ENCODE measurements around the gene ACVR1B. TPM values are rescaled to one million over a fixed set of nuclear protein-coding genes. Genes with fewer than 3 reads are reported as not detected.

ACVR1B gene
- total RNA-seq, 1 donor from 2014 or later = 8.5 TPM

GRCh38 chr12:51915003-51915625 lies 36.4 kb upstream of the ACVR1B start:
- Histone ChIP-seq H3K4me3 (no peak overlapping the region), H3K4me1 (peaks cover 74% of the 10 kb centered on the region), H3K27ac (replicated peaks) (no peak overlapping the region), H3K36me3 (peaks cover 46% of the 10 kb centered on the region), H3K27me3 (ENCODE audit: low read depth) (no peaks in the 10 kb centered on the region), H3K9me3 (replicated peaks) (no peaks in the 10 kb centered on the region)
- DNase-seq = no peak
- TF ChIP-seq, protein P1, sequence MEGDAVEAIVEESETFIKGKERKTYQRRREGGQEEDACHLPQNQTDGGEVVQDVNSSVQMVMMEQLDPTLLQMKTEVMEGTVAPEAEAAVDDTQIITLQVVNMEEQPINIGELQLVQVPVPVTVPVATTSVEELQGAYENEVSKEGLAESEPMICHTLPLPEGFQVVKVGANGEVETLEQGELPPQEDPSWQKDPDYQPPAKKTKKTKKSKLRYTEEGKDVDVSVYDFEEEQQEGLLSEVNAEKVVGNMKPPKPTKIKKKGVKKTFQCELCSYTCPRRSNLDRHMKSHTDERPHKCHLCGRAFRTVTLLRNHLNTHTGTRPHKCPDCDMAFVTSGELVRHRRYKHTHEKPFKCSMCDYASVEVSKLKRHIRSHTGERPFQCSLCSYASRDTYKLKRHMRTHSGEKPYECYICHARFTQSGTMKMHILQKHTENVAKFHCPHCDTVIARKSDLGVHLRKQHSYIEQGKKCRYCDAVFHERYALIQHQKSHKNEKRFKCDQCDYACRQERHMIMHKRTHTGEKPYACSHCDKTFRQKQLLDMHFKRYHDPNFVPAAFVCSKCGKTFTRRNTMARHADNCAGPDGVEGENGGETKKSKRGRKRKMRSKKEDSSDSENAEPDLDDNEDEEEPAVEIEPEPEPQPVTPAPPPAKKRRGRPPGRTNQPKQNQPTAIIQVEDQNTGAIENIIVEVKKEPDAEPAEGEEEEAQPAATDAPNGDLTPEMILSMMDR (IDR thresholded peaks at IDR 0.05; ENCODE audit: borderline replicate concordance) = no peak
- intact Hi-C loops (cut with micrococcal nuclease) = no loop called here

- no peak for DNase-seq
- no peaks in the 10 kb centered on the region for H3K27me3 ChIP-seq (ENCODE audit: low read depth)
- peaks cover 47% of the 10 kb centered on the region for H3K36me3 ChIP-seq
- H3K4me3 ChIP-seq = no peak overlapping the region
- H3K27ac ChIP-seq (replicated peaks) = no peak overlapping the region
- peaks cover 66% of the 10 kb centered on the region for H3K4me1 ChIP-seq
- TF ChIP-seq, protein P1 (IDR thresholded peaks at IDR 0.05; ENCODE audit: borderline replicate concordance) = no peak
- intact Hi-C loops (cut with micrococcal nuclease) = no loop called here
- H3K9me3 ChIP-seq (replicated peaks) = no peaks in the 10 kb centered on the region
Observed at GRCh38 chr12:51915951-51916350, 35.5 kb upstream of the ACVR1B start.

- intact Hi-C loops (cut with micrococcal nuclease) = no loop called here
- no peaks in the 10 kb centered on the region for H3K9me3 ChIP-seq (replicated peaks)
- H3K27ac ChIP-seq (replicated peaks) = peak overlapping the region; percentile 30
- peaks cover 60% of the 10 kb centered on the region for H3K4me1 ChIP-seq
- H3K27me3 ChIP-seq (ENCODE audit: low read depth) = no peaks in the 10 kb centered on the region
- no peak for DNase-seq
- TF ChIP-seq, protein P1 (IDR thresholded peaks at IDR 0.05; ENCODE audit: borderline replicate concordance) = no peak
- H3K4me3 ChIP-seq = no peak overlapping the region
- peaks cover 47% of the 10 kb centered on the region for H3K36me3 ChIP-seq
Observed at GRCh38 chr12:51917041-51917590, 34.4 kb upstream of the ACVR1B start.

GRCh38 chr12:51917746-51918453 lies 33.6 kb upstream of the ACVR1B start:
- peaks cover 60% of the 10 kb centered on the region for H3K4me1 ChIP-seq

DNA sequence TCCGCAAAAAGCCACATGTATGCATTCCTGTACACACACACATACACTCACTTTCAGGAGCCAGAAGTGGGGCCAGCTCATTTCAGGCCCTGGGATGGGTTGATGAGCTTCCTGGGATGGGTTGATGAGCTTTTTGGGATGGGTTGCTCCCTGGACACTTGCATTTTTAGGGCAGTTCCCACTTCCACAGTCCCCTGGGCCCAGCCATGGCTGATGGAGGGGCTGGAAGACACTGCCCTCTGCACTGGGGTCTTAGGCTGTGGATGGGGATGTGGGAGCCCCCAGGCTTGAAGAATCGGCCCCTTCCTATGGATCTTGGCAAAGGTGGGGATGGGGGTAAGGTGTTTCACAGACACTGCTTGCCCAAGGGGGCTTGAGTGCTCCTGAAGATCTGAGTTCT lies 31.5 kb upstream of the ACVR1B start:
- no peak for DNase-seq
- Histone ChIP-seq H3K36me3 (peaks cover 42% of the 10 kb centered on the region), H3K4me3 (no peak overlapping the region), H3K4me1 (peaks cover 62% of the 10 kb centered on the region), H3K27me3 (ENCODE audit: low read depth) (no peaks in the 10 kb centered on the region), H3K9me3 (replicated peaks) (no peaks in the 10 kb centered on the region), H3K27ac (replicated peaks) (no peak overlapping the region)
- intact Hi-C loops (cut with micrococcal nuclease) = no loop called here
- TF ChIP-seq, protein P1 (IDR thresholded peaks at IDR 0.05; ENCODE audit: borderline replicate concordance) = no peak

More at GRCh38 chr12:51917746-51918453, 33.6 kb upstream of the ACVR1B start:
- TF ChIP-seq, protein P1 (IDR thresholded peaks at IDR 0.05; ENCODE audit: borderline replicate concordance) = no peak
- H3K9me3 ChIP-seq (replicated peaks) = no peaks in the 10 kb centered on the region
- no peak for DNase-seq
- intact Hi-C loops (cut with micrococcal nuclease) = no loop called here
- peaks cover 45% of the 10 kb centered on the region for H3K36me3 ChIP-seq
- H3K27me3 ChIP-seq (ENCODE audit: low read depth) = no peaks in the 10 kb centered on the region
- no peak overlapping the region for H3K4me3 ChIP-seq
- H3K27ac ChIP-seq (replicated peaks) = peak overlapping the region; percentile 30

Data from left ventricle myocardium inferior (tissue), 1 donor.